Measurements from ENCODE around the gene ICAM4. TPM values are rescaled to one million over a fixed set of nuclear protein-coding genes. Genes with fewer than 3 reads are reported as not detected.
"Not testable (repeated sequence)": the region's sequence is repeated elsewhere in the genome, so short reads cannot be mapped to it uniquely, and the experiment has no call there.

The ICAM4 gene
- total RNA-seq, 1 donor from 2014 or later = 2.6 TPM

- Histone ChIP-seq H3K27ac (ENCODE audit: low read depth, low read length) (no peak overlapping the region), H3K4me1 (ENCODE audit: control insufficient read depth in 3 of 3, insufficient read depth in 3 of 3, low read length in 3 of 3) (no peaks in the 10 kb centered on the region), H3K9ac (ENCODE audit: low read depth in 1 of 3, low read length in 3 of 3) (no peak overlapping the region), H3K36me3 (ENCODE audit: control insufficient read depth in 3 of 3, insufficient read depth in 3 of 3, low read length in 3 of 3) (peaks cover 5 to 26% (median 14%) of the 10 kb centered on the region in 3 donors), H3K27me3 (ENCODE audit: control insufficient read depth in 3 of 3, insufficient read depth in 3 of 3, low read length in 3 of 3) (no peaks in the 10 kb centered on the region), H3K4me3 (ENCODE audit: low read length in 3 of 3) (no peak overlapping the region), H3K9me3 (ENCODE audit: control insufficient read depth in 3 of 3, low read length in 3 of 3) (no peaks in the 10 kb centered on the region)
Observed at GRCh38 chr19:10279737-10280442, 6.9 kb upstream of the ICAM4 start.

- H3K27me3 ChIP-seq (ENCODE audit: control insufficient read depth in 3 of 3, insufficient read depth in 3 of 3, low read length in 3 of 3) = peaks cover 2 to 11% (median 2%) of the 10 kb centered on the region in 3 donors
- H3K4me1 ChIP-seq (ENCODE audit: control insufficient read depth in 3 of 3, insufficient read depth in 3 of 3, low read length in 3 of 3); H3K9me3 ChIP-seq (ENCODE audit: control insufficient read depth in 3 of 3, low read length in 3 of 3); H3K27ac ChIP-seq (ENCODE audit: low read depth, low read length); H3K4me3 ChIP-seq (ENCODE audit: low read length in 3 of 3); H3K9ac ChIP-seq (ENCODE audit: low read depth in 1 of 3, low read length in 3 of 3): not testable (repeated sequence)
- peaks cover 12 to 34% (median 27%) of the 10 kb centered on the region in 3 donors for H3K36me3 ChIP-seq (ENCODE audit: control insufficient read depth in 3 of 3, insufficient read depth in 3 of 3, low read length in 3 of 3)
Observed at GRCh38 chr19:10282043-10282442, 4.7 kb upstream of the ICAM4 start.

DNA sequence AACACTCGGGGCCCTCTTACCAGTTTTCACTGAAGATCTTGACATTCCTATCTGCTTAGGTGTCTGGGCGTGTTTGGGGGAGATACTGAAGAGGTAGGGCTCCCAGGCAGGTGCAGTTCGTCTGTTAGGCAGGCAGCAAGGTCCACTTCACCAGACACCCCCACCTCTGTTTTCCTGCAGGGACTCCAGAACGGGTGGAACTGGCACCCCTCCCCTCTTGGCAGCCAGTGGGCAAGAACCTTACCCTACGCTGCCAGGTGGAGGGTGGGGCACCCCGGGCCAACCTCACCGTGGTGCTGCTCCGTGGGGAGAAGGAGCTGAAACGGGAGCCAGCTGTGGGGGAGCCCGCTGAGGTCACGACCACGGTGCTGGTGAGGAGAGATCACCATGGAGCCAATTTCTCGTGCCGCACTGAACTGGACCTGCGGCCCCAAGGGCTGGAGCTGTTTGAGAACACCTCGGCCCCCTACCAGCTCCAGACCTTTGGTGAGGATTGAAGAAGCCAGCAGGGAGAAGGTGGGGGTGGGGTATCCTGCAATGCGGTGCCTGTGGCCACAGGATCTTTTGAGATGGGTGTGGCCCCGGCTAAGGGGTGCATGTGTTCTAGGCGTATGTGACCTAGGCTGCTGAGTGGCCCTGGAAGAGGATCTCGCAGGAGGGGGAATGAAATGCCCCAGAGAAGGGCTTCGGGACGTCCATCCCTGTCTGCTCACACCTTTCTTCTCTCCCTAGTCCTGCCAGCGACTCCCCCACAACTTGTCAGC, 3.3 kb upstream of the ICAM4 start:
- Histone ChIP-seq H3K4me1 (ENCODE audit: control insufficient read depth in 3 of 3, insufficient read depth in 3 of 3, low read length in 3 of 3) (peaks cover 4 to 8% (median 7%) of the 10 kb centered on the region in 3 donors), H3K27me3 (ENCODE audit: control insufficient read depth in 3 of 3, insufficient read depth in 3 of 3, low read length in 3 of 3) (peaks cover 14 to 25% (median 16%) of the 10 kb centered on the region in 3 donors), H3K36me3 (ENCODE audit: control insufficient read depth in 3 of 3, insufficient read depth in 3 of 3, low read length in 3 of 3) (peaks cover 8 to 30% (median 27%) of the 10 kb centered on the region in 3 donors)

GRCh38 chr19:10284065-10284959, 2.4 kb upstream of the ICAM4 start:
- Histone ChIP-seq H3K27me3 (ENCODE audit: control insufficient read depth in 3 of 3, insufficient read depth in 3 of 3, low read length in 3 of 3) (peaks cover 22 to 33% (median 24%) of the 10 kb centered on the region in 3 donors), H3K4me3 (ENCODE audit: low read length in 3 of 3) (no peak overlapping the region), H3K9ac (ENCODE audit: low read depth in 1 of 3, low read length in 3 of 3) (no peak overlapping the region), H3K36me3 (ENCODE audit: control insufficient read depth in 3 of 3, insufficient read depth in 3 of 3, low read length in 3 of 3) (peaks cover 8 to 27% (median 25%) of the 10 kb centered on the region in 3 donors), H3K9me3 (ENCODE audit: control insufficient read depth in 3 of 3, low read length in 3 of 3) (no peaks in the 10 kb centered on the region), H3K4me1 (ENCODE audit: control insufficient read depth in 3 of 3, insufficient read depth in 3 of 3, low read length in 3 of 3) (peaks cover 11 to 15% (median 14%) of the 10 kb centered on the region in 3 donors), H3K27ac (ENCODE audit: low read depth, low read length) (no peak overlapping the region)

More for the DNA sequence above, 3.3 kb upstream of the ICAM4 start:
- no peak overlapping the region for H3K9ac ChIP-seq (ENCODE audit: low read depth in 1 of 3, low read length in 3 of 3)
- H3K9me3 ChIP-seq (ENCODE audit: control insufficient read depth in 3 of 3, low read length in 3 of 3) = no peaks in the 10 kb centered on the region
- H3K4me3 ChIP-seq (ENCODE audit: low read length in 3 of 3) = no peak overlapping the region
- H3K27ac ChIP-seq (ENCODE audit: low read depth, low read length) = no peak overlapping the region

- no peak overlapping the region for H3K4me3 ChIP-seq (ENCODE audit: low read length in 3 of 3)
- H3K4me1 ChIP-seq (ENCODE audit: control insufficient read depth in 3 of 3, insufficient read depth in 3 of 3, low read length in 3 of 3) = peaks cover 13 to 20% (median 19%) of the 10 kb centered on the region in 3 donors
- H3K9ac ChIP-seq (ENCODE audit: low read depth in 1 of 3, low read length in 3 of 3) = no peak overlapping the region
- peaks cover 27 to 37% (median 29%) of the 10 kb centered on the region in 3 donors for H3K27me3 ChIP-seq (ENCODE audit: control insufficient read depth in 3 of 3, insufficient read depth in 3 of 3, low read length in 3 of 3)
- no peaks in the 10 kb centered on the region for H3K9me3 ChIP-seq (ENCODE audit: control insufficient read depth in 3 of 3, low read length in 3 of 3)
- H3K27ac ChIP-seq (ENCODE audit: low read depth, low read length) = no peak overlapping the region
- peaks cover 8 to 27% (median 25%) of the 10 kb centered on the region in 3 donors for H3K36me3 ChIP-seq (ENCODE audit: control insufficient read depth in 3 of 3, insufficient read depth in 3 of 3, low read length in 3 of 3)
Observed at GRCh38 chr19:10284960-10285278, 1.8 kb upstream of the ICAM4 start.

- H3K4me3 ChIP-seq (ENCODE audit: low read length in 3 of 3) = no peak overlapping the region
- H3K27ac ChIP-seq (ENCODE audit: low read depth, low read length) = no peak overlapping the region
- peaks cover 8 to 27% (median 25%) of the 10 kb centered on the region in 3 donors for H3K36me3 ChIP-seq (ENCODE audit: control insufficient read depth in 3 of 3, insufficient read depth in 3 of 3, low read length in 3 of 3)
- no peak overlapping the region for H3K9ac ChIP-seq (ENCODE audit: low read depth in 1 of 3, low read length in 3 of 3)
- H3K4me1 ChIP-seq (ENCODE audit: control insufficient read depth in 3 of 3, insufficient read depth in 3 of 3, low read length in 3 of 3) = peaks cover 16 to 25% (median 24%) of the 10 kb centered on the region in 3 donors
- H3K27me3 ChIP-seq (ENCODE audit: control insufficient read depth in 3 of 3, insufficient read depth in 3 of 3, low read length in 3 of 3) = peaks cover 32 to 42% (median 33%) of the 10 kb centered on the region in 3 donors
- H3K9me3 ChIP-seq (ENCODE audit: control insufficient read depth in 3 of 3, low read length in 3 of 3) = no peaks in the 10 kb centered on the region
Observed at GRCh38 chr19:10285393-10285792, 1.4 kb upstream of the ICAM4 start.

- Histone ChIP-seq H3K9me3 (ENCODE audit: control insufficient read depth in 3 of 3, low read length in 3 of 3) (no peaks in the 10 kb centered on the region), H3K27me3 (ENCODE audit: control insufficient read depth in 3 of 3, insufficient read depth in 3 of 3, low read length in 3 of 3) (peaks cover 65 to 75% (median 66%) of the 10 kb centered on the region in 3 donors), H3K4me1 (ENCODE audit: control insufficient read depth in 3 of 3, insufficient read depth in 3 of 3, low read length in 3 of 3) (peaks cover 39 to 57% (median 53%) of the 10 kb centered on the region in 3 donors), H3K9ac (ENCODE audit: low read depth in 1 of 3, low read length in 3 of 3) (no peak overlapping the region), H3K36me3 (ENCODE audit: control insufficient read depth in 3 of 3, insufficient read depth in 3 of 3, low read length in 3 of 3) (peaks cover 8 to 25% (median 24%) of the 10 kb centered on the region in 3 donors), H3K4me3 (ENCODE audit: low read length in 3 of 3) (peak overlapping the region in 2 of 3 donors; percentile 49 to 55), H3K27ac (ENCODE audit: low read depth, low read length) (no peak overlapping the region)
Observed at GRCh38 chr19:10288662-10289166, 2.0 kb downstream of the ICAM4 start.

DNA sequence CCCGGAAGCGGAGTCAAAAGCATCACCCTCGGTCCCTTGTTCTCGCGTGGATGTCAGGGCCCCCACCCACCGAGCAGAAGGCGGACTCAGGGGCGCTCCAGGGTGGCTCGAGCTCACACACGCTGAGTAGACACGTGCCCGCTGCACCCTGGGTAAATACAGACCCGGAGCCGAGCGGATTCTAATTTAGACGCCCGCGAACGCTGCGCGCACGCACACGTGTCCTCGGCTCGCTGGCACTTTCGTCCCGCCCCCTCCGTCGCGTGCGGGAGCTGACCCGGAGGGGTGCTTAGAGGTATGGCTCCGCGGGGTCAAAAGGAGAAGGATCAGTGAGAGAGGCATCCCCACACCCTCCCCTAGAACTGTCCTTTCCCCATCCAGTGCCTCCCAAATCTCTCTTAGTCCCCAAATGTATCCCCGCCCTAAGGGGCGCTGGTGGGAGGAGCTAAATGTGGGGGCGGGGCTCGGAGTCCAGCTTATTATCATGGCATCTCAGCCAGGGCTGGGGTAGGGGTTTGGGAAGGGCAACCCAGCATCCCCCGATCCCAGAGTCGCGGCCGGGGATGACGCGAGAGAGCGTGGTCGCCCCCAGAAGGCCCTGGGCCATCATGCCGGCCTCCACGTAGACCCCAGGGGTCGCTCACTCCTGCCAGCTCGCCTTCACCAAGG, 2.5 kb downstream of the ICAM4 start:
- Histone ChIP-seq H3K4me1 (ENCODE audit: control insufficient read depth in 3 of 3, insufficient read depth in 3 of 3, low read length in 3 of 3) (peaks cover 40 to 58% (median 53%) of the 10 kb centered on the region in 3 donors), H3K9me3 (ENCODE audit: control insufficient read depth in 3 of 3, low read length in 3 of 3) (no peaks in the 10 kb centered on the region), H3K36me3 (ENCODE audit: control insufficient read depth in 3 of 3, insufficient read depth in 3 of 3, low read length in 3 of 3) (peaks cover 8 to 19% (median 19%) of the 10 kb centered on the region in 3 donors), H3K27ac (ENCODE audit: low read depth, low read length) (no peak overlapping the region), H3K27me3 (ENCODE audit: control insufficient read depth in 3 of 3, insufficient read depth in 3 of 3, low read length in 3 of 3) (peaks cover 71 to 81% (median 72%) of the 10 kb centered on the region in 3 donors), H3K4me3 (ENCODE audit: low read length in 3 of 3) (peak overlapping the region in 2 of 3 donors; percentile 49 to 55), H3K9ac (ENCODE audit: low read depth in 1 of 3, low read length in 3 of 3) (no peak overlapping the region)

DNA sequence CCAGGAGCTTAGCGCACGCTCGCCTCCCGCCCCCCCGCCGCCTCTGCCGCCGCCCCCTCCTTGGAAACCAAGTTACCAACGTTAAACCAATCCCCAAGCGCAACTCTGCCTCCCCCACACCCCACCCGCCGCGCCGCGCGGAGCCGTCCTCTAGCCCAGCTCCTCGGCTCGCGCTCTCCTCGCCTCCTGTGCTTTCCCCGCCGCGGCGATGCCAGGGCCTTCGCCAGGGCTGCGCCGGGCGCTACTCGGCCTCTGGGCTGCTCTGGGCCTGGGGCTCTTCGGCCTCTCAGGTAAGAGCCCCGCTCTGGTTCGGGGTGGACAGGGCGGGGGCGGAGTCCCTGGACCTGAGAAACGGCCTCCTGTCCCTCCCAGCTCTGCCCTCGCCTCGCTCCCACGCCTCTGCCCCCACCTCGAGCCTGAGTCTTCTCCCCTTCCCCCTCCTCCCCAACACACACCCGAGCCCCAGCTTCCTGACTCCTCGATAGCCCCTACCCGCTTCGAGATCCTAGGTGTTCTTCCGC, 3.1 kb downstream of the ICAM4 start, which contains the start of gene ICAM5:
TSS of gene ICAM5 (plus strand) at position 117 of the 521 bp plus-strand sequence. CDS start at position 209, 92 bp downstream.
- peak within 1 kb of the TSS; percentile 30 to 64 (median 59) for H3K4me3 ChIP-seq (ENCODE audit: low read length in 3 of 3)
- H3K9ac ChIP-seq (ENCODE audit: low read depth in 1 of 3, low read length in 3 of 3) = peak within 1 kb of the TSS in 2 of 3 donors; percentile 11 to 45
- H3K36me3 ChIP-seq (ENCODE audit: control insufficient read depth in 3 of 3, insufficient read depth in 3 of 3, low read length in 3 of 3) = peaks cover 7 to 13% (median 13%) of the 10 kb centered on the region in 3 donors
- H3K9me3 ChIP-seq (ENCODE audit: control insufficient read depth in 3 of 3, low read length in 3 of 3) = no peaks in the 10 kb centered on the region
- H3K27me3 ChIP-seq (ENCODE audit: control insufficient read depth in 3 of 3, insufficient read depth in 3 of 3, low read length in 3 of 3) = peaks cover 76 to 87% (median 78%) of the 10 kb centered on the region in 3 donors
- peaks cover 42 to 58% (median 53%) of the 10 kb centered on the region in 3 donors for H3K4me1 ChIP-seq (ENCODE audit: control insufficient read depth in 3 of 3, insufficient read depth in 3 of 3, low read length in 3 of 3)
- H3K27ac ChIP-seq (ENCODE audit: low read depth, low read length) = no peak within 1 kb of the TSS

Data from skeletal muscle tissue (tissue), 4 donors.